HFFc6 (cell line): ENCODE measurements around the gene CLDN10. TPM values are rescaled to one million over a fixed set of nuclear protein-coding genes. Genes with fewer than 3 reads are reported as not detected.
A peak's percentile ranks its signal among the peaks of the same experiment; 100 is the strongest.

ENCODE experiments used
- DNase-seq: peaks from one replicate; pipeline ENCODE4 v3.0.0-alpha.2; 2018
- H3K27ac Mint-ChIP-seq: 2 replicates; pipeline ENCODE4 v1.8.0; 2020; ENCODE audit warnings: mild to moderate bottlenecking, mixed read lengths
- H3K27me3 Mint-ChIP-seq: 2 replicates; pipeline ENCODE4 v1.8.0; 2021; ENCODE audit warnings: mild to moderate bottlenecking, moderate library complexity, mixed read lengths; ENCODE audit not compliant: insufficient read depth
- H3K36me3 Mint-ChIP-seq: 2 replicates; pipeline ENCODE4 v1.8.0; 2021; ENCODE audit warnings: low read depth, mixed read lengths
- H3K4me1 Mint-ChIP-seq: 2 replicates; pipeline ENCODE4 v1.8.0; 2020; ENCODE audit warnings: low read depth, mixed read lengths
- H3K4me3 Mint-ChIP-seq: 2 replicates; pipeline ENCODE4 v1.8.0; 2020; ENCODE audit warnings: mild to moderate bottlenecking, moderate library complexity, mixed read lengths
- H3K9me3 Mint-ChIP-seq: 2 replicates; pipeline ENCODE4 v1.8.0; 2020; ENCODE audit warnings: mild to moderate bottlenecking, mixed read lengths
- CTCF ChIP-seq: fragments of 200-600 bp; sonication (generic); IDR thresholded peaks from 2 replicates; pipeline ENCODE4 v1.5.0; 2021; ENCODE audit warnings: antibody characterized with exemption, mild to moderate bottlenecking
- total RNA-seq, 6 experiments: library from RNA; stranded (reverse); fragmentation: NEBNext Ultra II Directional; extraction: Animal tissue kit (Norgen Biotek cat#: 25700); gene quantifications; 2 replicates in 1 of 6; 3 replicates in 5 of 6; pipeline ENCODE4 v1.2.3, GENCODE V29; 2021

The CLDN10 gene
- total RNA-seq, 6 experiments from 2014 or later = not detected

GRCh38 chr13:95573221-95573620 is 20.7 kb downstream of the CLDN10 start:
- Mint-ChIP-seq H3K9me3 (no peaks in the 10 kb centered on the region), H3K36me3 (peaks cover 23% of the 10 kb centered on the region), H3K27ac (no peak overlapping the region), H3K4me1 (no peaks in the 10 kb centered on the region; the same call in 1 of the 2 replicates), H3K27me3 (peaks cover 11% of the 10 kb centered on the region), H3K4me3 (no peak overlapping the region)
- TF ChIP-seq CTCF = no peak
- DNase-seq = peak; percentile 6

- Mint-ChIP-seq H3K4me1 (no peaks in the 10 kb centered on the region), H3K36me3 (peaks cover 43% of the 10 kb centered on the region), H3K27ac (no peak overlapping the region), H3K4me3 (no peak overlapping the region), H3K27me3 (no peaks in the 10 kb centered on the region), H3K9me3 (no peaks in the 10 kb centered on the region)
- TF ChIP-seq CTCF = no peak
- DNase-seq = no peak
Measured at GRCh38 chr13:95579303-95579702, 26.8 kb downstream of the CLDN10 start.

DNA sequence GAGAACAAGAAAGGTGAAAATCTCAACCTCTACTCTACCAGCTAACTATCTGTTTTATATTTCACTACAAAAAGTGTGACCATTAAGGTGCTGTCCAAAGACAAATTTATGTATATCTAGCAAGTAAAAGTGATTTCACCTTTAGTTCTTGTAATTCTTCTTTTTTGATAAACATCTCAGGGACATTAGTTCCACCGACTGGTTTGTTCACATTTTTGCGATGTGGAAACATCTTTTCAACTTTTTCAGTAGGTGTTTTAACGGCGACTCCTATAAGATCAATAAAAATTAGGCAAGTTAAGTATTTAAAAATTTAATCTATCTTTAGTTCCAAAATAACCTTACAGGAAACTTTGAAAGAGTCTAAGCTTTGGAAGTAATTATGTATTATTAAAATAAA is 33.3 kb downstream of the CLDN10 start:
- TF ChIP-seq CTCF = no peak
- peaks cover 57% of the 10 kb centered on the region for H3K36me3 Mint-ChIP-seq
- no peak for DNase-seq
- no peaks in the 10 kb centered on the region for H3K9me3 Mint-ChIP-seq
- H3K27ac Mint-ChIP-seq = no peak overlapping the region
- no peaks in the 10 kb centered on the region for H3K27me3 Mint-ChIP-seq
- H3K4me3 Mint-ChIP-seq = no peak overlapping the region
- H3K4me1 Mint-ChIP-seq = peaks cover 6% of the 10 kb centered on the region; the same call in 1 of the 2 replicates

DNA sequence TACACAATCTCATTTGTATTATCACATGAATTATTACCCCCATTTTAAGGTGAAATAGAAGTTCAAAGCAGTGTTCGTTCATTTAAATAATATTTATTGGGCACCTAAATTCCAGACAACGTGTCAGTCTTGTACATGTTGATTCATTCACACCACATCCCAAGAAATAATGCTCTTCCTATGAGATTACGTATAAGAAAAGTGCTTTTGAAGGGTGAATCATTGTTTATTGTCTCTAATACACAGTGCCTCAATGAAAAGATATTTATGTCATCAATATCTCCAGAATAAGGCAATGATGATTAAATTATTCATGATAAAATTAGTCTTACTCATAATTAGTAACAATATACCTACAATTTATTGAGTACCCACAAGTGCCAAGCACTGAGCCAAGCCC is 35.6 kb downstream of the CLDN10 start:
- no peaks in the 10 kb centered on the region for H3K9me3 Mint-ChIP-seq
- no peak for DNase-seq
- peaks cover 6% of the 10 kb centered on the region; the same call in 1 of the 2 replicates for H3K4me1 Mint-ChIP-seq
- H3K27ac Mint-ChIP-seq = no peak overlapping the region
- no peak overlapping the region for H3K4me3 Mint-ChIP-seq
- no peak for TF ChIP-seq CTCF
- peaks cover 50% of the 10 kb centered on the region for H3K36me3 Mint-ChIP-seq
- H3K27me3 Mint-ChIP-seq = no peaks in the 10 kb centered on the region

DNA sequence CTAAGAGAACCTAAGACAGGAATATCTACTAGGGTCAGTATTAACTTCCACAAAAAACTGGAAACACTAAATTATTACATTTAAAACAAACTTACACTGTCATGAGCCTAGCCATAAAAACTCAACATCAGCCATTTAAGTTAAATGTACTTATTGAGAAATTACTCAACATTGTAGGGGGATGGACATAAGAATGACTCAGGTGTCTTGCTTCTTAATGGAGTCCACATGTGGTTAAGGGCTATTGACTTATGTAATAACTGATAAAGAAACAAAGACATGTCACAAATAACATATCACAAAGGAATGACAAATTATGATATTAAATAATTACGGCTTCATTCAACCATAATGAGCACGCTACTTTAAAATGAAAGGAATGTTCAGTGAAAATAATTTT is 36.2 kb downstream of the CLDN10 start:
- peaks cover 50% of the 10 kb centered on the region for H3K36me3 Mint-ChIP-seq
- DNase-seq = peak; percentile 13
- no peaks in the 10 kb centered on the region for H3K27me3 Mint-ChIP-seq
- H3K4me3 Mint-ChIP-seq = no peak overlapping the region
- no peaks in the 10 kb centered on the region for H3K9me3 Mint-ChIP-seq
- H3K4me1 Mint-ChIP-seq = peaks cover 6% of the 10 kb centered on the region; the same call in 1 of the 2 replicates
- TF ChIP-seq CTCF = no peak
- H3K27ac Mint-ChIP-seq = no peak overlapping the region

- no peak for TF ChIP-seq CTCF
- no peak for DNase-seq
- Mint-ChIP-seq H3K9me3 (no peaks in the 10 kb centered on the region), H3K27me3 (no peaks in the 10 kb centered on the region), H3K4me3 (no peak overlapping the region), H3K36me3 (peaks cover 25% of the 10 kb centered on the region), H3K4me1 (peaks cover 4% of the 10 kb centered on the region; the same call in 1 of the 2 replicates), H3K27ac (no peak overlapping the region)
Measured at GRCh38 chr13:95593462-95593861, 40.9 kb downstream of the CLDN10 start.
